ENCODE measurements around the gene AMBP. TPM values are rescaled to one million over a fixed set of nuclear protein-coding genes. Genes with fewer than 3 reads are reported as not detected.

AMBP gene
- total RNA-seq, 1 experiment from 2014 or later = not detected

GRCh38 chr9:114061830-114062474 lies 16.1 kb downstream of the AMBP start:
- intact Hi-C loops (cut with micrococcal nuclease; ENCODE audit: unreplicated experiment) = no loop called here
- Histone ChIP-seq H3K4me3 (no peak overlapping the region), H3K36me3 (ENCODE audit: low read depth) (no peaks in the 10 kb centered on the region), H3F3A (ENCODE audit: insufficient read depth, low read depth) (no peaks in the 10 kb centered on the region), H3K27ac (no peak overlapping the region), H3K9me2 (ENCODE audit: insufficient read depth) (no peaks in the 10 kb centered on the region), H3K4me1 (replicated peaks; ENCODE audit: insufficient read depth) (no peaks in the 10 kb centered on the region), H2AFZ (no peak overlapping the region), H3K9me3 (ENCODE audit: insufficient read depth, low read depth) (no peaks in the 10 kb centered on the region), H3K4me2 (no peak overlapping the region), H3K27me3 (ENCODE audit: insufficient read depth, low read depth) (peaks cover 86% of the 10 kb centered on the region), H4K20me1 (ENCODE audit: insufficient read depth) (no peaks in the 10 kb centered on the region), H3K79me2 (ENCODE audit: low read depth) (no peaks in the 10 kb centered on the region)
- TF ChIP-seq EZH2 (IDR thresholded peaks at IDR 0.05; ENCODE audit: low read depth) (no peak), CTCF (conservative IDR thresholded peaks at IDR 0.05) (no peak)
- no TSS peak for BruUV-seq (replicated peaks)
- no peak for DNase-seq
- ChIA-PET POLR2A (ENCODE audit: unreplicated experiment) (no interaction called here), CTCF (no interaction called here)

- Histone ChIP-seq H4K20me1 (ENCODE audit: insufficient read depth) (no peaks in the 10 kb centered on the region), H3K27me3 (ENCODE audit: insufficient read depth, low read depth) (peaks cover 90% of the 10 kb centered on the region), H3F3A (ENCODE audit: insufficient read depth, low read depth) (no peaks in the 10 kb centered on the region), H3K4me3 (no peak overlapping the region), H3K36me3 (ENCODE audit: low read depth) (no peaks in the 10 kb centered on the region), H3K9me2 (ENCODE audit: insufficient read depth) (no peaks in the 10 kb centered on the region), H3K4me2 (no peak overlapping the region), H2AFZ (no peak overlapping the region), H3K4me1 (replicated peaks; ENCODE audit: insufficient read depth) (no peaks in the 10 kb centered on the region), H3K9me3 (ENCODE audit: insufficient read depth, low read depth) (no peaks in the 10 kb centered on the region), H3K79me2 (ENCODE audit: low read depth) (no peaks in the 10 kb centered on the region), H3K27ac (no peak overlapping the region)
- ChIA-PET CTCF (no interaction called here), POLR2A (ENCODE audit: unreplicated experiment) (no interaction called here)
- intact Hi-C loops (cut with micrococcal nuclease; ENCODE audit: unreplicated experiment) = no loop called here
- no peak for DNase-seq
- no TSS peak for BruUV-seq (replicated peaks)
- TF ChIP-seq CTCF (conservative IDR thresholded peaks at IDR 0.05) = no peak
- no peak for TF ChIP-seq EZH2 (IDR thresholded peaks at IDR 0.05; ENCODE audit: low read depth)
Measured at GRCh38 chr9:114061292-114061691, 16.8 kb downstream of the AMBP start.

- Histone ChIP-seq H4K20me1 (ENCODE audit: insufficient read depth) (no peaks in the 10 kb centered on the region), H3K4me1 (replicated peaks; ENCODE audit: insufficient read depth) (no peaks in the 10 kb centered on the region), H3K27me3 (ENCODE audit: insufficient read depth, low read depth) (peaks cover 91% of the 10 kb centered on the region), H3F3A (ENCODE audit: insufficient read depth, low read depth) (no peaks in the 10 kb centered on the region), H3K9me2 (ENCODE audit: insufficient read depth) (no peaks in the 10 kb centered on the region), H3K4me3 (no peak overlapping the region), H3K36me3 (ENCODE audit: low read depth) (no peaks in the 10 kb centered on the region), H2AFZ (no peak overlapping the region), H3K4me2 (no peak overlapping the region), H3K27ac (no peak overlapping the region), H3K79me2 (ENCODE audit: low read depth) (no peaks in the 10 kb centered on the region), H3K9me3 (ENCODE audit: insufficient read depth, low read depth) (no peaks in the 10 kb centered on the region)
- TF ChIP-seq EZH2 (IDR thresholded peaks at IDR 0.05; ENCODE audit: low read depth) (no peak), CTCF (conservative IDR thresholded peaks at IDR 0.05) (no peak)
- ChIA-PET CTCF (no interaction called here), POLR2A (ENCODE audit: unreplicated experiment) (no interaction called here)
- DNase-seq = no peak
- no TSS peak for BruUV-seq (replicated peaks)
- intact Hi-C loops (cut with micrococcal nuclease; ENCODE audit: unreplicated experiment) = no loop called here
Measured at GRCh38 chr9:114060711-114061110, 17.4 kb downstream of the AMBP start.

Measured in PC-9 (cell line).